OCI-LY3 (cell line): ENCODE measurements around the gene SMAD3.

Source experiments
- H2AFZ ChIP-seq: fragments of 200-600, 300-600 bp; shearing (Covaris generic); 2 replicates; pipeline ENCODE4 v1.6.0; 2014; ENCODE audit warnings: antibody characterized with exemption, low read depth, low read length
- H3K27ac ChIP-seq: fragments of 200-600, 300-600 bp; sonication (generic); 2 replicates; pipeline ENCODE4 v1.5.1; 2014; ENCODE audit warnings: mild to moderate bottlenecking, low read length, moderate library complexity, mixed read lengths
- H3K27me3 ChIP-seq: fragments of 200-600, 300-600 bp; sonication (generic); 2 replicates; pipeline ENCODE4 v1.6.1; 2014; ENCODE audit warnings: low read depth, low read length, mixed read lengths
- H3K36me3 ChIP-seq: fragments of 200-600, 300-600 bp; sonication (generic); replicated peaks from 2 replicates; pipeline ENCODE3; 2014; ENCODE audit warnings: low read depth, low read length, mixed read lengths
- H3K4me1 ChIP-seq: fragments of 300-600, 200-600 bp; sonication (generic); 2 replicates; pipeline ENCODE4 v1.6.1; 2014; ENCODE audit warnings: low read length, mixed read lengths
- H3K4me2 ChIP-seq: fragments of 200-600, 300-600 bp; sonication (generic); 2 replicates; pipeline ENCODE4 v1.6.1; 2014; ENCODE audit warnings: low read length, mixed read lengths
- H3K4me3 ChIP-seq: fragments of 300-600, 200-600 bp; sonication (generic); 2 replicates; pipeline ENCODE4 v1.5.1; 2014; ENCODE audit warnings: antibody characterized with exemption, mild to moderate bottlenecking, low read length, moderate library complexity
- H3K79me2 ChIP-seq: fragments of 300-600, 200-600 bp; shearing (Covaris generic); 2 replicates; pipeline ENCODE4 v1.6.1; 2014; ENCODE audit warnings: mild to moderate bottlenecking, low read length, mixed read lengths
- H3K9ac ChIP-seq: fragments of 300-600, 200-600 bp; shearing (Covaris generic); 2 replicates; pipeline ENCODE4 v1.6.0; 2014; ENCODE audit warnings: mild to moderate bottlenecking, low read length, moderate library complexity
- H3K9me3 ChIP-seq: fragments of 200-600, 300-600 bp; shearing (Covaris generic); 2 replicates; pipeline ENCODE4 v1.6.1; 2014; ENCODE audit warnings: low read length, mixed read lengths; ENCODE audit not compliant: insufficient read depth
- H4K20me1 ChIP-seq: fragments of 200-600, 300-600 bp; sonication (generic); 2 replicates; pipeline ENCODE4 v1.6.1; 2016; ENCODE audit warnings: low read length, mixed read lengths; ENCODE audit not compliant: insufficient read depth
- CTCF ChIP-seq: fragments of 200-600, 300-600 bp; sonication (generic); IDR thresholded peaks from 2 replicates; pipeline ENCODE4 v1.5.1; 2014; ENCODE audit warnings: antibody characterized with exemption, low read length, low read depth
- EZH2phosphoT487 ChIP-seq: fragments of 200-600 bp; shearing (Covaris generic); IDR thresholded peaks from 2 replicates; pipeline ENCODE4 v1.6.1; 2018; ENCODE audit warnings: antibody characterized with exemption, mixed run types, low read depth

SMAD3 gene

DNA sequence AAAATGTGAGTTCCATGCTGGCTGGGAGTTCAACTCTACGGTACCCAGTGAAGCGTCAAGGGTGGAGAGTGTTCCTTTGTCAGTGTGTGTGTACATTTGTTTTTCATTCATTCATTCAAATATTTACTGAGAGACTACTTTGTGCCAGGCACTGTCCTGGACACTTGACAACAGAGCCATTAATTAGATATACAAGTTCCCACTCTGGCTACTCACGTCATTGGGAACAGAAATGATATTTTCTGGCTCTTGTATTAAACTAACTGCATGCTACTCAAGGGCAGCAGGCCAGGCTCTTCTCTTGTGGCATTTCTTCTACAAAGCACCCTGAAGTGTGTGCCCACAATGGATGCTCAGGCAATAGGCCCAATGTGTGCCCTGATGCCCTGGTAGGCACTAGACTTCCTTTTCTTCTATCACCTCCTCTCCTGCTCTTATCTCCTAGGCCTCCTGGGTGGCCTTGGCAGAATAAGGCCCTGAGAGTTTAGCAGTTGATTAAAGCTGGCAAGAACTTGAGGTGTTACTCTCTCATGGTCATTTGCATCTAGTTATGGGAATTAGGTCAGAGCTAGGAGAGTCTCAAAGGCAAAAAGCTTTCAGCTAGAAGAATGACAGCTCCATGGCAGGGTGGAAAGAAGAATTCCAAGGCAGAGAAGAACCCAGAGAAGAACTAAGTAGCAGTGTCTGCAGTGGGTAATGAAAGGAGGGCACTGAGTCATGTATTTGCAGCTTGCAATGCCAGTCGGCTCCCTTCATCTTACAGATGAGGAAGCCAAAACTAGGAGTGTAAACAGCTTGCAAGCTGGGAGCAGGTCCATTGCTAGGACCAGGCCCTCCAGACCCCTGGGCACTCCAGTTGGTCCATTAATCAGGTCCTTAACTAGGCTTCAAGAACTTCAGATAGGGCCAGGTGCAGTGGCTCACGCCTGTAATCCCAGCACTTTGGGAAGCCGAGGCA is 14.0 kb upstream of the SMAD3 start:
- peak overlapping the region; percentile 13 for H3K4me2 ChIP-seq
- H3K4me1 ChIP-seq: peaks cover 17% of the 10 kb centered on the region
- peaks cover 3% of the 10 kb centered on the region; the same call in 1 of the 2 replicates for H3K27me3 ChIP-seq
- H3K36me3 ChIP-seq: no peaks in the 10 kb centered on the region
- H3K9me3 ChIP-seq: no peaks in the 10 kb centered on the region
- H2AFZ ChIP-seq: no peak overlapping the region
- no peak overlapping the region for H3K27ac ChIP-seq
- no peak overlapping the region for H3K4me3 ChIP-seq
- TF ChIP-seq CTCF (no peak), EZH2phosphoT487 (no peak)
- H4K20me1 ChIP-seq: no peaks in the 10 kb centered on the region
- no peaks in the 10 kb centered on the region for H3K79me2 ChIP-seq
- H3K9ac ChIP-seq: no peak overlapping the region

DNA sequence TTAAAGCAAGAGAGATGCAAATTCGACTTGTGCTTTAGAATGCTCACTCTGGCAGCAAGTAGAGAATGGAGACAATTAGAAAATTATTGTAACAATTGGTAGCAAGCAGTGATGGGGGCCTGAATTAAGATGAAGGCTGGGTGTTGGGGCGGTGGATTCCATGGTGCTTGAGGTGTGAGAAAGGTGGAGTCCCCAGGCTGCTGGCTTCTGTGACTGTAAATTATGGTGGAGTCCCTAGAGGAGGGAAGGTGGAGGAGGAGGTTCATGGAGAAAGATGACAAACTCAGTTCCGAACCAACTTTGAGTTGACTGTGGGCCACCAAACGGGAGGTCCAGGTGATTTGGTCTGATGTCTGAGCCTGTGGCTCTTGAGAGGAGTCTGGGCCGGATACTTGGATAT is 10.7 kb upstream of the SMAD3 start:
- H2AFZ ChIP-seq: no peak overlapping the region
- H4K20me1 ChIP-seq: no peaks in the 10 kb centered on the region
- no peak overlapping the region for H3K4me3 ChIP-seq
- no peak overlapping the region for H3K27ac ChIP-seq
- peaks cover 13% of the 10 kb centered on the region for H3K27me3 ChIP-seq
- no peaks in the 10 kb centered on the region for H3K79me2 ChIP-seq
- peaks cover 17% of the 10 kb centered on the region for H3K4me1 ChIP-seq
- no peaks in the 10 kb centered on the region for H3K36me3 ChIP-seq
- no peak overlapping the region for H3K4me2 ChIP-seq
- no peaks in the 10 kb centered on the region for H3K9me3 ChIP-seq
- no peak for TF ChIP-seq CTCF
- H3K9ac ChIP-seq: no peak overlapping the region

DNA sequence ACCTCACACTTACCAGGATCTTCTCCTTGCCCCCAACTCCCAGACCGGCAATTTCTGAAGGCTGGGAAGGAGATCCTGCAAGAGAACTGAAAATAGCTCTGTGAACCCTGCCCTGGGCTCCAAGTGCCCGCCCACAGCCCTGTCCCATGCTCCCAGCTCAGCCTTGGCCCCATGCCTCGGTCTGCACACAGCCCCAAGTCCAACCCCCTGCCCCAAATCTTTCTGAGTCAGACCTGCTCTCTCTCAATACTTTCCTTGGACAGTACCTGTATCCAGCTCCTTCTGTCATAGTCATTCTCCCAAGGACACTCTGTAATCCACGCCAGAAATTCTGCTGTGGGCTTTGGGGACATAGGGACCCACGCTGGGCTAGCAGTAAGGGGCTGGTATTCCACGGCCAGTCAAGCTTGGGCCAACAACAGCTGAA is 6.3 kb upstream of the SMAD3 start:
- H3K27ac ChIP-seq: no peak overlapping the region
- H3K4me1 ChIP-seq: peaks cover 14% of the 10 kb centered on the region
- H3K9me3 ChIP-seq: no peaks in the 10 kb centered on the region
- H3K9ac ChIP-seq: no peak overlapping the region
- H3K27me3 ChIP-seq: peaks cover 36% of the 10 kb centered on the region
- no peak overlapping the region for H3K4me2 ChIP-seq
- H3K4me3 ChIP-seq: no peak overlapping the region
- no peaks in the 10 kb centered on the region for H3K36me3 ChIP-seq
- H3K79me2 ChIP-seq: no peaks in the 10 kb centered on the region
- H4K20me1 ChIP-seq: no peaks in the 10 kb centered on the region
- TF ChIP-seq CTCF (no peak), EZH2phosphoT487 (no peak)
- no peak overlapping the region for H2AFZ ChIP-seq

DNA sequence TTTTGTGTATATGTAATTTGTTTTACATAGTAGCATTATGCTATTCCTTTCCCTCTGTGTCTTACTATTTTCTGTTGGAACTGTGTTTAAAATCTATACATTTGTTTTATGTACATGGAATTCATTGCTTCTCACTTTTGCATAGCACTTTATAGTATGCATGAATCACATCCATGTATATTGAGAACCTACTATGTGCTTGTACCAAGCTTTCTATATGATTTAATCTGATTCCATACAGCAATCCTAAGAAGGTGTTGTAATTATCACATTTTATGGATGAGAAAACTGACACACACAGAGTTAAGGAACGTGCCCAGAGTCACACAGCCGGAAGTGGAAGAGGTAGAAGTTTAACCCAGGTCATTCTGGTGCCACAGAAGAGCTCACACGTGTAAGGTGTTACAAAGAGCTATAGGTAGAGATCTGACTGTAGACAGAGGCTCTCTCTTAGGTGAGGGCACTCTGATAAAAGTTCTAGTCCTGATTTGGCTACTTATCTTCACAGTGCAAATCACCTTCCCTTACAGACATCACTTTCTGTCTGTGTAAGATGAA is 3.5 kb upstream of the SMAD3 start:
- H3K9me3 ChIP-seq: no peaks in the 10 kb centered on the region
- H2AFZ ChIP-seq: no peak overlapping the region
- TF ChIP-seq EZH2phosphoT487: no peak
- TF ChIP-seq CTCF: no peak
- no peak overlapping the region for H3K4me3 ChIP-seq
- no peak overlapping the region for H3K9ac ChIP-seq
- H3K27ac ChIP-seq: no peak overlapping the region
- H3K4me2 ChIP-seq: no peak overlapping the region
- peaks cover 8% of the 10 kb centered on the region for H3K79me2 ChIP-seq
- peaks cover 43% of the 10 kb centered on the region for H3K27me3 ChIP-seq
- H3K36me3 ChIP-seq: no peaks in the 10 kb centered on the region
- H3K4me1 ChIP-seq: peaks cover 12% of the 10 kb centered on the region
- peaks cover under 1% of the 10 kb centered on the region; the same call in 1 of the 2 replicates for H4K20me1 ChIP-seq
